Measurements from ENCODE around the gene HDC. TPM values are rescaled to one million over a fixed set of nuclear protein-coding genes. Genes with fewer than 3 reads are reported as not detected.

Gene HDC
- total and polyA plus RNA-seq, 10 of the 15 experiments (the other 5 are each of a cell fraction or from before 2014, with no cell fraction given) = not detected

DNA sequence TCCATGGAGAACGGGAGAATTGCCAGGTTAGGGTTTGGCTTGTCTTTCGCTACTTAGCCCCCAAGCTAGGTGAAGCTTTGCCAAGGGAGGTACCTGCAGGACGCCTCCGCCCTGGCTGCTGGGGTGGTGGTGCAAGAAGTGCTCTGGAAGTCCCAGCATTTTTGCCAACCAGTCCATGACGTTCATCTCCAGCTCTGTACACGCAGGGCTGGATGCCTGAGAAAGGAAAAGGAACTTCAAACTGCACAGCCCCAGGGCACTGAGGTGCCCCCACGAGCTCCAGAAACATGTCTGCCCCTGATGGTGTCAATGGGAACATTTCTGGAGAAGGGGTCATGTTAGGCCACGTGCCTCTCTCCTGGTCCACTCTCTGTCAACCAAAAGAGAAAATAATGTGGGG lies 8.2 kb downstream of the HDC start:
- no peak overlapping the region for H3K4me2 ChIP-seq (ENCODE audit: control insufficient read depth, insufficient read depth)
- intact Hi-C loops (cut with micrococcal nuclease; ENCODE audit: unreplicated experiment) = no loop called here
- RAD21 ChIA-PET (ENCODE audit: unreplicated experiment) = no interaction called here
- TF ChIP-seq KLF5 (IDR thresholded peaks at IDR 0.05; ENCODE audit: partially characterized antibody) = no peak
- no peak for TF ChIP-seq ZNF207 (IDR thresholded peaks at IDR 0.05; ENCODE audit: borderline replicate concordance)
- TF ChIP-seq KDM1A (IDR thresholded peaks at IDR 0.05; ENCODE audit: borderline replicate concordance) = no peak
- TF ChIP-seq, protein P1, sequence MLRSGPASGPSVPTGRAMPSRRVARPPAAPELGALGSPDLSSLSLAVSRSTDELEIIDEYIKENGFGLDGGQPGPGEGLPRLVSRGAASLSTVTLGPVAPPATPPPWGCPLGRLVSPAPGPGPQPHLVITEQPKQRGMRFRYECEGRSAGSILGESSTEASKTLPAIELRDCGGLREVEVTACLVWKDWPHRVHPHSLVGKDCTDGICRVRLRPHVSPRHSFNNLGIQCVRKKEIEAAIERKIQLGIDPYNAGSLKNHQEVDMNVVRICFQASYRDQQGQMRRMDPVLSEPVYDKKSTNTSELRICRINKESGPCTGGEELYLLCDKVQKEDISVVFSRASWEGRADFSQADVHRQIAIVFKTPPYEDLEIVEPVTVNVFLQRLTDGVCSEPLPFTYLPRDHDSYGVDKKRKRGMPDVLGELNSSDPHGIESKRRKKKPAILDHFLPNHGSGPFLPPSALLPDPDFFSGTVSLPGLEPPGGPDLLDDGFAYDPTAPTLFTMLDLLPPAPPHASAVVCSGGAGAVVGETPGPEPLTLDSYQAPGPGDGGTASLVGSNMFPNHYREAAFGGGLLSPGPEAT (IDR thresholded peaks at IDR 0.05; ENCODE audit: low read depth) = no peak
- TF ChIP-seq IRF4 (IDR thresholded peaks at IDR 0.05; ENCODE audit: low read depth, low read length) = no peak
- TF ChIP-seq STAT3 (IDR thresholded peaks at IDR 0.05; ENCODE audit: low read depth, low read length) = no peak
- TF ChIP-seq MYC (IDR thresholded peaks at IDR 0.05; ENCODE audit: insufficient read depth, insufficient read length, insufficient replicate concordance, low read length, severe bottlenecking) = no peak
- no peak for TF ChIP-seq MYB (IDR thresholded peaks at IDR 0.05; ENCODE audit: borderline replicate concordance, low read depth, low read length)
- no peak for TF ChIP-seq POLR2AphosphoS2 (IDR thresholded peaks at IDR 0.05; ENCODE audit: low read depth, low read length)
- TF ChIP-seq, protein P2, sequence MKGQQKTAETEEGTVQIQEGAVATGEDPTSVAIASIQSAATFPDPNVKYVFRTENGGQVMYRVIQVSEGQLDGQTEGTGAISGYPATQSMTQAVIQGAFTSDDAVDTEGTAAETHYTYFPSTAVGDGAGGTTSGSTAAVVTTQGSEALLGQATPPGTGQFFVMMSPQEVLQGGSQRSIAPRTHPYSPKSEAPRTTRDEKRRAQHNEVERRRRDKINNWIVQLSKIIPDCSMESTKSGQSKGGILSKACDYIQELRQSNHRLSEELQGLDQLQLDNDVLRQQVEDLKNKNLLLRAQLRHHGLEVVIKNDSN (IDR thresholded peaks at IDR 0.05; ENCODE audit: borderline replicate concordance, extremely low read length, insufficient read depth, low read depth, low read length) = no peak
- no peak for TF ChIP-seq SIX5 (IDR thresholded peaks at IDR 0.05; ENCODE audit: low read depth, low read length, severe bottlenecking)
- no peak for TF ChIP-seq SUPT20H (IDR thresholded peaks at IDR 0.05; ENCODE audit: borderline replicate concordance, control insufficient read depth, low read depth, low read length)
- no peak for TF ChIP-seq CHD1 (IDR thresholded peaks at IDR 0.05; ENCODE audit: low read depth, low read length)
- TF ChIP-seq, protein P3, sequence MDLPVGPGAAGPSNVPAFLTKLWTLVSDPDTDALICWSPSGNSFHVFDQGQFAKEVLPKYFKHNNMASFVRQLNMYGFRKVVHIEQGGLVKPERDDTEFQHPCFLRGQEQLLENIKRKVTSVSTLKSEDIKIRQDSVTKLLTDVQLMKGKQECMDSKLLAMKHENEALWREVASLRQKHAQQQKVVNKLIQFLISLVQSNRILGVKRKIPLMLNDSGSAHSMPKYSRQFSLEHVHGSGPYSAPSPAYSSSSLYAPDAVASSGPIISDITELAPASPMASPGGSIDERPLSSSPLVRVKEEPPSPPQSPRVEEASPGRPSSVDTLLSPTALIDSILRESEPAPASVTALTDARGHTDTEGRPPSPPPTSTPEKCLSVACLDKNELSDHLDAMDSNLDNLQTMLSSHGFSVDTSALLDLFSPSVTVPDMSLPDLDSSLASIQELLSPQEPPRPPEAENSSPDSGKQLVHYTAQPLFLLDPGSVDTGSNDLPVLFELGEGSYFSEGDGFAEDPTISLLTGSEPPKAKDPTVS (IDR thresholded peaks at IDR 0.05; ENCODE audit: low read depth, low read length) = no peak
- TF ChIP-seq MTA2 (IDR thresholded peaks at IDR 0.05; ENCODE audit: low read depth) = no peak
- TF ChIP-seq BRCA1 (IDR thresholded peaks at IDR 0.05; ENCODE audit: low read depth, low read length) = no peak
- TF ChIP-seq, protein P4, sequence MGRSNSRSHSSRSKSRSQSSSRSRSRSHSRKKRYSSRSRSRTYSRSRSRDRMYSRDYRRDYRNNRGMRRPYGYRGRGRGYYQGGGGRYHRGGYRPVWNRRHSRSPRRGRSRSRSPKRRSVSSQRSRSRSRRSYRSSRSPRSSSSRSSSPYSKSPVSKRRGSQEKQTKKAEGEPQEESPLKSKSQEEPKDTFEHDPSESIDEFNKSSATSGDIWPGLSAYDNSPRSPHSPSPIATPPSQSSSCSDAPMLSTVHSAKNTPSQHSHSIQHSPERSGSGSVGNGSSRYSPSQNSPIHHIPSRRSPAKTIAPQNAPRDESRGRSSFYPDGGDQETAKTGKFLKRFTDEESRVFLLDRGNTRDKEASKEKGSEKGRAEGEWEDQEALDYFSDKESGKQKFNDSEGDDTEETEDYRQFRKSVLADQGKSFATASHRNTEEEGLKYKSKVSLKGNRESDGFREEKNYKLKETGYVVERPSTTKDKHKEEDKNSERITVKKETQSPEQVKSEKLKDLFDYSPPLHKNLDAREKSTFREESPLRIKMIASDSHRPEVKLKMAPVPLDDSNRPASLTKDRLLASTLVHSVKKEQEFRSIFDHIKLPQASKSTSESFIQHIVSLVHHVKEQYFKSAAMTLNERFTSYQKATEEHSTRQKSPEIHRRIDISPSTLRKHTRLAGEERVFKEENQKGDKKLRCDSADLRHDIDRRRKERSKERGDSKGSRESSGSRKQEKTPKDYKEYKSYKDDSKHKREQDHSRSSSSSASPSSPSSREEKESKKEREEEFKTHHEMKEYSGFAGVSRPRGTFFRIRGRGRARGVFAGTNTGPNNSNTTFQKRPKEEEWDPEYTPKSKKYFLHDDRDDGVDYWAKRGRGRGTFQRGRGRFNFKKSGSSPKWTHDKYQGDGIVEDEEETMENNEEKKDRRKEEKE (IDR thresholded peaks at IDR 0.05) = no peak

More for the DNA sequence above, 8.2 kb downstream of the HDC start:
- Histone ChIP-seq H3K27ac (ENCODE audit: control insufficient read depth, insufficient read depth) (no peak overlapping the region), H2AFZ (ENCODE audit: control insufficient read depth, low read depth, low read length) (no peak overlapping the region), H3K9me3 (replicated peaks; ENCODE audit: control insufficient read depth, insufficient read depth, low read length) (no peaks in the 10 kb centered on the region), H3K79me2 (ENCODE audit: control insufficient read depth, insufficient read depth, low read length) (no peaks in the 10 kb centered on the region), H3K9ac (ENCODE audit: control insufficient read depth, insufficient read depth, low read length) (no peak overlapping the region), H3K4me3 (no peak overlapping the region), H4K20me1 (ENCODE audit: control insufficient read depth, insufficient read depth) (no peaks in the 10 kb centered on the region), H3K4me1 (ENCODE audit: control insufficient read depth, insufficient read depth, low read length) (peaks cover 11% of the 10 kb centered on the region), H3K27me3 (replicated peaks in 1 of 2; ENCODE audit: control insufficient read depth in 2 of 2, insufficient read depth in 2 of 2, low read length in 1 of 2) (no peaks in the 10 kb centered on the region; a peak in 1 of 4 replicates), H3K36me3 (ENCODE audit: control insufficient read depth in 2 of 2, insufficient read depth in 2 of 2, low read length in 1 of 2) (no peaks in the 10 kb centered on the region)
- ChIA-PET CTCF (no interaction called here), SMC1A (ENCODE audit: uncharacterized antibody, unreplicated experiment) (no interaction called here), POLR2A (interaction anchor here (0.6 kb wide), 1 partner anchor 12 kb away, joined by 3 read pairs; no protein-coding TSS in a partner anchor)
- in situ Hi-C loops (cut with MboI) = no loop called here
- no TSS peak for BruUV-seq (replicated peaks)
- 42% methylated on average over 8 of the region's 8 CpGs for WGBS (ENCODE audit: insufficient coverage, insufficient replicate concordance, low lambda C conversion rate, missing lambda C conversion rate)
- ATAC-seq = no peak
- FAIRE-seq = no peak
- DNase-seq (ENCODE audit: low read depth, low spot score) = no peak
